ENCODE measurements around the gene SNX7. TPM values are rescaled to one million over a fixed set of nuclear protein-coding genes. Genes with fewer than 3 reads are reported as not detected.

SNX7 gene
- total RNA-seq, 2 donors from 2014 or later = 8.6 to 16.1 TPM

- TF ChIP-seq POLR2A (IDR thresholded peaks at IDR 0.05) (no peak), CTCF (IDR thresholded peaks at IDR 0.05) (no peak)
- DNase-seq (no peak), ATAC-seq (no peak)
- Histone ChIP-seq H3K27me3 (no peaks in the 10 kb centered on the region), H3K9me3 (no peaks in the 10 kb centered on the region), H3K36me3 (replicated peaks in 1 of 2; ENCODE audit: insufficient read depth in 1 of 2, low read depth in 2 of 2) (no peaks in the 10 kb centered on the region), H3K27ac (no peak overlapping the region), H3K4me1 (no peaks in the 10 kb centered on the region), H3K4me3 (no peak overlapping the region)
- WGBS, 2 donors = 91 to 95% methylated on average over 2 of the region's 2 CpGs
- intact Hi-C loops (cut with DNase I) = no loop called here
Observed at GRCh38 chr1:98692482-98692881, 31.0 kb downstream of the SNX7 start.

GRCh38 chr1:98693385-98693784 is 31.9 kb downstream of the SNX7 start:
- Histone ChIP-seq H3K27me3 (no peaks in the 10 kb centered on the region), H3K9me3 (no peaks in the 10 kb centered on the region), H3K36me3 (replicated peaks in 1 of 2; ENCODE audit: insufficient read depth in 1 of 2, low read depth in 2 of 2) (no peaks in the 10 kb centered on the region), H3K4me1 (no peaks in the 10 kb centered on the region), H3K27ac (no peak overlapping the region), H3K4me3 (no peak overlapping the region)
- WGBS, 2 donors = 69 to 82% methylated on average over 2 of the region's 2 CpGs
- ATAC-seq (no peak), DNase-seq (no peak)
- intact Hi-C loops (cut with DNase I) = no loop called here
- TF ChIP-seq POLR2A (IDR thresholded peaks at IDR 0.05) (no peak), CTCF (IDR thresholded peaks at IDR 0.05) (no peak)

- intact Hi-C loops (cut with DNase I) = no loop called here
- DNase-seq (no peak), ATAC-seq (no peak)
- 92 to 93% methylated on average over 4 of the region's 4 CpGs for WGBS, 2 donors
- TF ChIP-seq POLR2A (IDR thresholded peaks at IDR 0.05) (no peak), CTCF (IDR thresholded peaks at IDR 0.05) (no peak)
- H3K9me3 ChIP-seq = no peaks in the 10 kb centered on the region
- H3K4me1 ChIP-seq = no peaks in the 10 kb centered on the region
- no peaks in the 10 kb centered on the region for H3K36me3 ChIP-seq (replicated peaks in 1 of 2; ENCODE audit: insufficient read depth in 1 of 2, low read depth in 2 of 2)
- H3K27me3 ChIP-seq = no peaks in the 10 kb centered on the region
- no peak overlapping the region for H3K4me3 ChIP-seq
- no peak overlapping the region for H3K27ac ChIP-seq
Observed at GRCh38 chr1:98696077-98696476, 34.6 kb downstream of the SNX7 start.

- Histone ChIP-seq H3K4me3 (no peak overlapping the region), H3K4me1 (no peaks in the 10 kb centered on the region), H3K27me3 (no peaks in the 10 kb centered on the region), H3K27ac (no peak overlapping the region), H3K36me3 (replicated peaks in 1 of 2; ENCODE audit: insufficient read depth in 1 of 2, low read depth in 2 of 2) (no peaks in the 10 kb centered on the region), H3K9me3 (no peaks in the 10 kb centered on the region)
- intact Hi-C loops (cut with DNase I) = no loop called here
- ATAC-seq (no peak), DNase-seq (no peak)
- WGBS, 2 donors = 90 to 95% methylated on average over 1 of the region's 1 CpG
- TF ChIP-seq CTCF (IDR thresholded peaks at IDR 0.05) = no peak
- no peak for TF ChIP-seq POLR2A (IDR thresholded peaks at IDR 0.05)
Observed at GRCh38 chr1:98697781-98698180, 36.3 kb downstream of the SNX7 start.

- no peaks in the 10 kb centered on the region for H3K27me3 ChIP-seq
- no peaks in the 10 kb centered on the region for H3K36me3 ChIP-seq (replicated peaks in 1 of 2; ENCODE audit: insufficient read depth in 1 of 2, low read depth in 2 of 2)
- H3K27ac ChIP-seq = no peak overlapping the region
- intact Hi-C loops (cut with DNase I) = no loop called here
- ATAC-seq (no peak), DNase-seq (no peak)
- TF ChIP-seq POLR2A (IDR thresholded peaks at IDR 0.05) (no peak), CTCF (IDR thresholded peaks at IDR 0.05) (no peak)
- H3K9me3 ChIP-seq = no peaks in the 10 kb centered on the region
- H3K4me3 ChIP-seq = no peak overlapping the region
- no peaks in the 10 kb centered on the region for H3K4me1 ChIP-seq
- WGBS, 2 donors = 85 to 92% methylated on average over 3 of the region's 3 CpGs
Observed at GRCh38 chr1:98698625-98699024, 37.1 kb downstream of the SNX7 start.

Measured in body of pancreas (tissue), 4 donors.